OCI-LY7 (cell line): ENCODE results near the gene RPS6KA2. TPM values are rescaled to one million over a fixed set of nuclear protein-coding genes. Genes with fewer than 3 reads are reported as not detected.

ENCODE experiments used
- Bru-seq: library from RNA; stranded (reverse); fragments of 400-500 nt; gene quantifications from one replicate; lab custom pipeline; 2021; lab: Mats Ljungman, UMichigan
- BruChase-seq, 2 experiments: library from RNA; stranded (reverse); fragments of 400-500 nt; gene quantifications; one replicate each; lab custom pipeline; 2021; lab: Mats Ljungman, UMichigan
- BruUV-seq: library from RNA; stranded (reverse); fragments of 400-500 nt; replicated peaks from 2 replicates; lab custom pipeline; 2021; lab: Mats Ljungman, UMichigan
- CTCF ChIA-PET: fragments of 300-600 bp; sonication (Branson Sonifier 250); formaldehyde crosslinking; loops from one replicate; lab custom pipeline; 2022; ENCODE audit warnings: antibody characterized with exemption; ENCODE audit not compliant: unreplicated experiment; lab: Charles Lee
- POLR2A ChIA-PET: fragments of 300-600 bp; sonication (Branson Sonifier 250); formaldehyde crosslinking; loops from one replicate; lab custom pipeline; 2022; ENCODE audit warnings: antibody characterized with exemption; lab: Charles Lee
- DNase-seq: peaks from one replicate; pipeline ENCODE4 v3.0.0-alpha.2; 2015; ENCODE audit warnings: low spot score
- H2AFZ ChIP-seq: fragments of 200-600 bp; sonication (generic), shearing (Covaris generic); 2 replicates; pipeline ENCODE4 v1.6.1; 2014; ENCODE audit warnings: mild to moderate bottlenecking, antibody characterized with exemption, low read length, moderate library complexity
- H3K27ac ChIP-seq: fragments of 200-600 bp; sonication (generic); 2 replicates; pipeline ENCODE4 v1.5.1; 2014; ENCODE audit warnings: mixed run types, low read depth, mild to moderate bottlenecking, moderate library complexity, low read length, inconsistent platforms; ENCODE audit not compliant: poor library complexity, severe bottlenecking
- H3K36me3 ChIP-seq: fragments of 200-600 bp; sonication (generic); 2 replicates; pipeline ENCODE4 v1.6.1; 2014; ENCODE audit warnings: mild to moderate bottlenecking, antibody characterized with exemption, low read length, moderate library complexity, mixed read lengths; ENCODE audit not compliant: insufficient read depth
- H3K4me1 ChIP-seq: fragments of 200-600 bp; sonication (generic); 2 replicates; pipeline ENCODE4 v1.5.1; 2014; ENCODE audit warnings: mild to moderate bottlenecking, low read length; ENCODE audit not compliant: insufficient read depth, poor library complexity, severe bottlenecking
- H3K4me2 ChIP-seq: fragments of 200-600 bp; sonication (generic); 2 replicates; pipeline ENCODE4 v1.6.1; 2014; ENCODE audit warnings: mild to moderate bottlenecking, low read length
- H3K4me3 ChIP-seq: fragments of 200-600 bp; sonication (generic); 2 replicates; pipeline ENCODE4 v1.5.1; 2014; ENCODE audit warnings: mild to moderate bottlenecking, low read depth, low read length; ENCODE audit not compliant: poor library complexity, severe bottlenecking
- H3K79me2 ChIP-seq: fragments of 200-600 bp; sonication (generic); 2 replicates; pipeline ENCODE4 v1.6.1; 2016; ENCODE audit warnings: low read depth, mild to moderate bottlenecking, low read length, moderate library complexity, mixed read lengths; ENCODE audit not compliant: insufficient read depth
- H3K9me2 ChIP-seq: fragments of 200-600 bp; sonication (generic); 2 replicates; pipeline ENCODE4 v1.6.1; 2016; ENCODE audit warnings: mild to moderate bottlenecking, low read length, mixed read lengths; ENCODE audit not compliant: insufficient read depth
- H3K9me3 ChIP-seq: fragments of 200-600 bp; sonication (generic); 2 replicates; pipeline ENCODE4 v1.6.1; 2014; ENCODE audit warnings: mild to moderate bottlenecking, mixed run types, low read length, mixed read lengths
- H4K20me1 ChIP-seq: fragments of 200-600 bp; sonication (generic); 2 replicates; pipeline ENCODE4 v1.6.1; 2014; ENCODE audit warnings: mild to moderate bottlenecking, antibody characterized with exemption, low read length, moderate library complexity, mixed read lengths; ENCODE audit not compliant: insufficient read depth
- EZH2phosphoT487 ChIP-seq: fragments of 200-600 bp; sonication (generic); IDR thresholded peaks from 2 replicates; pipeline ENCODE4 v1.6.1; 2018; ENCODE audit warnings: low read depth, borderline replicate concordance, mild to moderate bottlenecking, mixed run types, antibody characterized with exemption, low read length, moderate library complexity, mixed read lengths
- intact Hi-C: fragments of 100-400 bp; cut with micrococcal nuclease; formaldehyde crosslinking; loops from one replicate; pipeline ENCODE4 v1.10.0; 2022; ENCODE audit not compliant: unreplicated experiment
- long read RNA-seq: library from polyadenylated mRNA; stranded (forward); transcript quantifications from one replicate; pipeline ENCODE4 v2.0.0, GENCODE V29; 2022
- total RNA-seq, 2 experiments: library from RNA; depleted of rRNA in 1 of 2; stranded (reverse); fragments of >200 nt in 1 of 2; shearing (Covaris generic) in 1 of 2; gene quantifications; 2 replicates each; pipeline ENCODE4 v1.2.3, GENCODE V29; 2014 to 2022
- TF ChIP-seq, protein P1 (sequence below): fragments of 200-600 bp; sonication (generic); conservative IDR thresholded peaks from 2 replicates; pipeline ENCODE4 v1.5.1; 2014; ENCODE audit warnings: mild to moderate bottlenecking, antibody characterized with exemption, low read length, moderate library complexity, mixed read lengths

The RPS6KA2 gene
- total RNA-seq (2014; rRNA removed; shearing (Covaris generic)) (0.69 and 1.6 TPM in 2 replicates), total RNA-seq (2022) (1.5 and 1.9 TPM in 2 replicates), Bru-seq, nascent RNA (percentile 32 among the genes with signal in this experiment), BruChase-seq, experiment 1, labeled RNA remaining after a 6-hour chase (percentile 35 among the genes with signal in this experiment), BruChase-seq, experiment 2, labeled RNA remaining after a 2-hour chase (percentile 38 among the genes with signal in this experiment)
- long read RNA-seq, partial matches to known transcripts = 0 of 2 reads
- long read RNA-seq, other reads (novel, unspliced or antisense) = 2 of 2 reads

DNA sequence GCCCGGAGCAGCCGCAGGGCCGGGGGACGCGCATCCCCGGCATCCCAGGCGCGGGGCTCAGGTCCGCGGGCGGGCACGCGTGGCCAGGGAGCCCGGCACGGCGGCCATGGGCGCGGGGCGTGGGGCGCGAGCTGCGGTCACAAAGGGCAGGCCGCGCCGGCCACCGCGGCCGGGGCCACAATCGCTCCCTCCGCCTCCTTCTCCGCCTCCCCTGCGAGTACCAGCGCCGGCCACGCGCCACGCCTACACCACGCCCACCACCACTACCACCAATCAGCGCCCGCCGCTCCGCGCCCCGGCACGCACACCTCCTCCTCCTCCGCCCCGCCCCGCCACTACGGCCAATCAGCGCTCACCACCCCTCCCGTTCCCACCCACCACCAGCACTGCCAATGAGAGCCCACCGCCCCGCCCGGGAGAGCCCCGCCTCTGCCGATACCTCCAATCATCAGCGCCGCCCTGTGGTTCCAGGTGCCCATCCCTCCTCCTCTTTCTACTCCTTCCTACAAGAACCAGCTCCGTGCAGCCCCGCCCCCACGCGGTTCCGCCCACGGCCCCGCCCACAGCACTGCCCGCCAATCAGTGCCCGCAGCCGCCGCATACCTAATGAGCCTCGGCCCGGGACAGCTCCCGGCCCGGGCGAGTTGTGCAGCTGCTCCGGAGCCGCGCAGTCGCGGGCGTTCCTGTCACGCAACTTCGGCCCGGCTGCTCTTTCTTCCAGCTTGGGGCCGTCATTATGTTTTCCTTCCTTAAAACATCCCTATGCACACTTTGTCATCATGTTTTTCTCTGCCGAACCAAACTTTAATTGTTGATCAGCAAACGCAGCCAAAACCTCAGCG, at the start of gene RPS6KA2:
Gene RPS6KA2 (minus strand): TSS at position 219 of the 842 bp plus-strand sequence. CDS start 232 bp downstream, outside the sequence.
- Histone ChIP-seq H3K36me3 (no peaks in the 10 kb centered on the region), H3K9me3 (no peaks in the 10 kb centered on the region), H3K79me2 (no peaks in the 10 kb centered on the region), H2AFZ (peak within 1 kb of the TSS; percentile 65; the same call in 1 of the 2 replicates), H3K4me2 (peak within 1 kb of the TSS; percentile 91), H4K20me1 (no peaks in the 10 kb centered on the region), H3K9me2 (no peaks in the 10 kb centered on the region), H3K4me1 (peaks cover 6% of the 10 kb centered on the region), H3K4me3 (peak within 1 kb of the TSS; percentile 70), H3K27ac (no peak within 1 kb of the TSS)
- TF ChIP-seq, protein P1, sequence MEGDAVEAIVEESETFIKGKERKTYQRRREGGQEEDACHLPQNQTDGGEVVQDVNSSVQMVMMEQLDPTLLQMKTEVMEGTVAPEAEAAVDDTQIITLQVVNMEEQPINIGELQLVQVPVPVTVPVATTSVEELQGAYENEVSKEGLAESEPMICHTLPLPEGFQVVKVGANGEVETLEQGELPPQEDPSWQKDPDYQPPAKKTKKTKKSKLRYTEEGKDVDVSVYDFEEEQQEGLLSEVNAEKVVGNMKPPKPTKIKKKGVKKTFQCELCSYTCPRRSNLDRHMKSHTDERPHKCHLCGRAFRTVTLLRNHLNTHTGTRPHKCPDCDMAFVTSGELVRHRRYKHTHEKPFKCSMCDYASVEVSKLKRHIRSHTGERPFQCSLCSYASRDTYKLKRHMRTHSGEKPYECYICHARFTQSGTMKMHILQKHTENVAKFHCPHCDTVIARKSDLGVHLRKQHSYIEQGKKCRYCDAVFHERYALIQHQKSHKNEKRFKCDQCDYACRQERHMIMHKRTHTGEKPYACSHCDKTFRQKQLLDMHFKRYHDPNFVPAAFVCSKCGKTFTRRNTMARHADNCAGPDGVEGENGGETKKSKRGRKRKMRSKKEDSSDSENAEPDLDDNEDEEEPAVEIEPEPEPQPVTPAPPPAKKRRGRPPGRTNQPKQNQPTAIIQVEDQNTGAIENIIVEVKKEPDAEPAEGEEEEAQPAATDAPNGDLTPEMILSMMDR = no peak
- no peak for TF ChIP-seq EZH2phosphoT487
- POLR2A ChIA-PET = interaction anchor here (0.6 to 1.0 kb wide), 4 partner anchors 39 to 167 kb away, joined by 3 to 6 read pairs (median 4); no protein-coding TSS in a partner anchor
- intact Hi-C loops = loop anchor here (1.0 to 2.0 kb wide), 2 partner anchors 39 to 166 kb away; no protein-coding TSS in a partner anchor
- BruUV-seq = no TSS peak
- DNase-seq = peak; percentile 98
- CTCF ChIA-PET = interaction anchor here (0.6 to 0.8 kb wide), 2 partner anchors 39 to 649 kb away, joined by 6 to 7 read pairs; no protein-coding TSS in a partner anchor

DNA sequence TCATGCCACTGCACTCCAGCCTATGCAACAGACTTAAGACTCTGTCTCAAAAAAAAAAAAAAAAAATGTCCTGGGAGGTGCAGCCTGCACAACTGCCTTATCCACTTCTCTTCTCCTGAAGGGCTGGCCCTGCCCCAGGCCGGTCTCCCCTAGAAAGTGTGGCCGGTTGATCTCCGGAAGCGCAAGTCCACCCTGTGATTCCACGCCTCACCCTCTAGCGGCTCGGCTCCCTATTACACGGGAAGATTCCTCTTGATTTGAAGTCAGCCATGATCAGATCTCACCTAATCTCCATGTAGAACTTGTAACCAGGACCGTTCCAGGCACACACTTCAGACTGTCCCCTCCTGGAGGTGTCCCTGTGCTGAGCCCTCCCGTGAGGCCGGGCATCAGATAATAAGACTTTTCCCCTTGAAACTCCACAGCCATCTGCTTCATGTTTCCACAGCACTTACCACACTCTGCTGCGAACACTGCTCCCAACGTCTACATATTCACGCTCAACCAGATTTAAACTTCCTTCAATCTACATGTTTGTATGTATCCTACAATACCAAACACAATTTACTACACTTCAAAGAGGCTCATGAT, 49.3 kb upstream of the RPS6KA2 start:
- no peaks in the 10 kb centered on the region for H3K4me1 ChIP-seq
- H3K36me3 ChIP-seq = no peaks in the 10 kb centered on the region
- H3K4me3 ChIP-seq = no peak overlapping the region
- ChIA-PET CTCF (no interaction called here), POLR2A (no interaction called here)
- BruUV-seq = no TSS peak
- no peak overlapping the region for H3K4me2 ChIP-seq
- no peaks in the 10 kb centered on the region for H4K20me1 ChIP-seq
- intact Hi-C loops = no loop called here
- no peaks in the 10 kb centered on the region for H3K79me2 ChIP-seq
- H3K9me3 ChIP-seq = no peaks in the 10 kb centered on the region
- TF ChIP-seq, protein P1 = no peak
- no peak for DNase-seq
- no peaks in the 10 kb centered on the region for H3K9me2 ChIP-seq
- no peak overlapping the region for H3K27ac ChIP-seq
- no peak overlapping the region for H2AFZ ChIP-seq
